NCI-H2171 treated with DMSO at 0.1 percent for 48 hours (cell line): Measurements from ENCODE around the gene SAMD13.

Experiments used
- DNase-seq: peaks from one replicate; lab custom pipeline; 2025; lab: John Stamatoyannopoulos, UW

SAMD13 gene

GRCh38 chr1:84373436-84374141 is 72.1 kb downstream of the SAMD13 start:
- no peak for DNase-seq

DNA sequence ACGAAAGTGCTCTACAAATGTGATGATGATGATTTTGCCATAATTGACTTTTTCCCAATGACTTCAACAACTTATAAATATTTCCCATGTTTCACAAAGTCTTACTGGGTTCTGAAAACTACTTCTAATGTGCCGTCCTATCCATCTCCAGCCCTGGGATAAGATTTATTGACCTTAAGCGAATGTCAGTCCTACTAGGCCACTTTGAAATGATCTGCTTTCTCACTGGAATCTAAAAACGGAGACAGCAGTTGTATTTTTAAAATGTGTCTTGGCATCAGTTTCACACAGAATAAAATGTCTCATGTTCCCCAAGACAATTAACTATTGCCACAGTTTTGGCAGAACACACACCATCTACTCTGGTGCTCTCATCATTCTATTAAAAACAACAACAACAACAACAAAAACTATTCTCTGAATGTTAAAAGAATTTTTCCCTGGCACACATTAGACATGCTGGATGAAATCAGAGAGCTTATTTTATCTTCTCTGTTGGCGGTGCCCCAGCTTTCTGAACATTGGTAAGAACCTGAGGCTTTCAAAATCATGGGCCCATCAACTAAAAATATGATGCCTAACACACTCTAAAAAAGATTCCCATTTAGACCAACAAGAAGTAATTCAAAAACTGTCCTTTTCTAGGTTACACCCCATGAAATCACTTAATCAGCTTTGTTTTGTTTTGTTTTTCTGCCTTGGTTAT is 73.6 kb downstream of the SAMD13 start:
- DNase-seq, result no peak

GRCh38 chr1:84376000-84376910 is 74.7 kb downstream of the SAMD13 start:
- DNase-seq, result no peak

DNA sequence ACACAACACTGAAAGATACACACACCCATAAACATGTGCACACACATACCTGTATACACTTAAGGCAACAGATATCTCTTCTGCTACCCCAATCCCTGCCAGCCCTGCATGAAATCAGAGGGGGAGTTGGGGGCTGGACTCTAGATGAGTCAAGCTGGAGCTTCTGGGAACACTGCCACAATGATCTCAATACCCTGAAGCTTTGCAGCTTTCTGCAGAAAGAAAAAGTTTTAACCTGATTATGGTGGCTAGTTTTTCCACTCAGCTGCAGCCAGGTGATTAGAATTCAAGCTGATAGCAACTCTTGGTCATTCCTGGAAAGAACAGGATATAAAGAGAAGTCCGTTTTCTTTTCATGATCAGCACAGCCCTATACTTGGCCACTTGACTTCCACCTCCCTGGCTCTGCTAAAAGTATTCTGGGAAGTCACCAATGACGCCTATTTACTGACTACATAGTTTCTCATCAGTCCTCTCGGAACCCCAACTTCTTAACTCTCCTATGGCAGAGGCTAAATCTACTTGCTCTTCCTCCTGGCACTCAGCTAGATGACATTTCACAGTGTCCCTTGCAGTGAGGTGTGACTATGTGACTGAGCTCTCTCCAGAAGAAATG is 76.1 kb downstream of the SAMD13 start:
- DNase-seq, result no peak

GRCh38 chr1:84379138-84379916 is 77.8 kb downstream of the SAMD13 start:
- no peak for DNase-seq

- DNase-seq, result no peak
Observed at GRCh38 chr1:84379917-84380180, 78.3 kb downstream of the SAMD13 start.

DNA sequence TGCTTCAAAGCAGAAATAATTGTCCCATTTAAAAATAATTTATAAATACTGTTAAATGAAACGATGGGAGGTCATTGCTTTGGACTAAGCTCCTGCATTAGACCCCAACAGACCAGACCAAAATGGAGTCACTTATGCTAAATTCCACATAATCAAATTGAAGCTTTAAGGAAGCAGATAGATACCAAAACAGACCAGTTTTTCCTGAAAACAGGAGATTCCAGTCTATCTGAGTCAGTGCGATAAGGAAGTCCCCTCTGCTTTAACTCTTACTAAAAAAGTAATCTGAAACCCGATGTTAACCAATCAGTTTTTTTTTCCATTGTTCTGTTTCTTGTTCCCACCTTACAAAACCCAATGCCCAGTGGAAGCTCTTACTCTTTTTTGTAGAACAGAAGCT is 80.6 kb downstream of the SAMD13 start:
- DNase-seq, result no peak

DNA sequence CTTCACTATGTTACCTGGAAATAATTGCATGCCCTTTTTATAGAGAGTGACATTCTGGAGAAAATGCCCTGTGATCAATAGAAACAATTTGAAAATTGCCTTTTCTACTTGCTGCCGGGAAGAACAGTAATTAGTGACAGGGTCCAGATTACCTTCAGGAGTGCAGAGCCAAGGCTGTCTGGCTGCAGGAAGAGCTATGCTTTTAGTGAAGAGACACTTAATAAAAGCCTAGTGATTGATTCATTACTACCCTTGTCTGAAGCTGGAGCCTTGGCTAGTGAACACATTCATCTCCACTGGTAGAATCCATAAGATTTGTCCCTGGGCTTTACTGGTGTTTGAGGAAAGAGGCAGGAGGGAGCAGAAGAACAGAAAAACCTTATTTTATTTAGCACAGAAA is 83.8 kb downstream of the SAMD13 start:
- no peak for DNase-seq

GRCh38 chr1:84386716-84387479 is 85.4 kb downstream of the SAMD13 start:
- no peak for DNase-seq

DNA sequence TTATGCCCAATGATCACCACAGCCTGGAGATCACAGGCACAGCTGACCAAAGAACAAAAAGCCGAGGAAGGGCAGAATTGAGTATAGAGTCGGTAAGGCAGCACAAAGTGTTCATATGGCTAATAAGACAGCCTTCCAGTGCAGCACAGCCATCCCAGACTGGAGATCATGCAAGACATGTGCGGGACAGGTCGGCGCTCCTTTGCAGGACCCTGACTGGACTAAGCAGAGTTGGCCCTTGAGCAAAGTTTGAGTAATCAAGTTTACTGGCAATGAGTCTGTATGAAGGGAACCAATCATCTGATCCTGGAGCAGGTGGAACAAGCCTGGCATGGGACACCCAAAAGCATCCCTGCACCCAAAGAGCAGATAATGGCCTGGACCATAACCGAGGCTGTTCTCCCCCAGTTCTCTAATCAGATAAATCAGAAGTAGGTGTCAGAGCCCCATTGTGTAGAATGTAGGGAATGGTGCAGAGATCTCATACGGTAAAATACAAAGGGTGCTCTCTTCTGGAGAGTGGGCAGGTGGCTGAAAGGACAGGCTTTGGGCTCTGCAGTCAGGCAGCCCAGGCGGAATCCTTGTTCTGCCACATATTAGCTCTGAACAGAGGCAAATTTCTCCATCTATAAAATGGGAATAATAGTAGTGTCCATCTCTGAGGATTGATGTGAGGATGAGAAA is 86.1 kb downstream of the SAMD13 start:
- no peak for DNase-seq

DNA sequence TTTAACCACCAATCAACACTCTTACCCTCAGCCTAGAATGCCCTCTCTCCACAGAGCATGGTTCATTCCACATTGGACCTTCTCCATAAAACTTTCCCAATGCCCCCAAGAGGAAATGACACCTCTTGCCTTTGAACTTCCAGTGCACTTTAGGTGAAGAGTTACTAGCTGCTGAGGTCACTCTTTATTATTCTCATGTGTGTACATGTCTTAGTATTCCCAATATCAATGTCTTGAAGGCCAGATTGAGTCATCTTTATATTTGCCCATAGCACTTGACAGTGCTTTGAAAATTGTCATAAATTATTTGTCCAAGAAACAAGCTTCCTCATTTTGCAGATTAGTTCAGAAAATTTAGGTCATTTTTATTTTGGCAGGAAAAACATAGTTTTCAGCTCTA is 88.7 kb downstream of the SAMD13 start:
- DNase-seq, result no peak

- DNase-seq, result no peak
Observed at GRCh38 chr1:84398175-84399155, 97.0 kb downstream of the SAMD13 start, which contains the start of gene DNASE2B. DNASE2B (plus strand) TSS chr1:84398484; CDS start chr1:84398565, 81 bp downstream.
